Neural crest cell (in vitro differentiated cells): ENCODE measurements around the gene VPS37D. TPM values are rescaled to one million over a fixed set of nuclear protein-coding genes. Genes with fewer than 3 reads are reported as not detected.

Source experiments
- DNase-seq: peaks from one replicate; pipeline ENCODE4 v3.0.0; 2021; ENCODE audit warnings: low read depth, mixed read lengths, low spot score
- H3K27ac Mint-ChIP-seq: one replicate; pipeline ENCODE4 v1.8.0; 2021; ENCODE audit warnings: mild to moderate bottlenecking, mixed read lengths; ENCODE audit not compliant: unreplicated experiment
- H3K27me3 Mint-ChIP-seq: 2 replicates; pipeline ENCODE4 v1.8.0; 2021; ENCODE audit warnings: low read depth, mild to moderate bottlenecking, mixed read lengths
- H3K36me3 Mint-ChIP-seq: 2 replicates; pipeline ENCODE4 v1.8.0; 2021; ENCODE audit warnings: low read depth, mild to moderate bottlenecking, mixed read lengths
- H3K4me1 Mint-ChIP-seq: 2 replicates; pipeline ENCODE4 v1.8.0; 2021; ENCODE audit warnings: mixed read lengths
- H3K4me3 Mint-ChIP-seq: one replicate; pipeline ENCODE4 v1.8.0; 2021; ENCODE audit warnings: mild to moderate bottlenecking, mixed read lengths
- H3K9me3 Mint-ChIP-seq: 2 replicates; pipeline ENCODE4 v1.8.0; 2021; ENCODE audit warnings: mixed read lengths
- microRNA-seq: library from miRNA; unstranded; fragments of <30 nt; microRNA quantifications from one replicate; pipeline ENCODE4, GENCODE V29; 2020
- total RNA-seq: library from RNA; stranded (reverse); gene quantifications from 2 replicates; pipeline ENCODE4 v1.2.1, GENCODE V29; 2021
- TF ChIP-seq, protein P1 (sequence below): fragments of 200-600 bp; sonication (generic); conservative IDR thresholded peaks from 2 replicates; pipeline ENCODE4 v1.5.0; 2021; ENCODE audit warnings: antibody characterized with exemption, mild to moderate bottlenecking

The VPS37D gene
- total RNA-seq, 1 donor from 2014 or later = 10.0 TPM

- Mint-ChIP-seq H3K4me1 (peaks cover 8% of the 10 kb centered on the region), H3K36me3 (no peaks in the 10 kb centered on the region), H3K27ac (no peak overlapping the region), H3K27me3 (peaks cover 8% of the 10 kb centered on the region), H3K9me3 (no peaks in the 10 kb centered on the region), H3K4me3 (peak overlapping the region; percentile 88)
- DNase-seq = no peak
- TF ChIP-seq, protein P1, sequence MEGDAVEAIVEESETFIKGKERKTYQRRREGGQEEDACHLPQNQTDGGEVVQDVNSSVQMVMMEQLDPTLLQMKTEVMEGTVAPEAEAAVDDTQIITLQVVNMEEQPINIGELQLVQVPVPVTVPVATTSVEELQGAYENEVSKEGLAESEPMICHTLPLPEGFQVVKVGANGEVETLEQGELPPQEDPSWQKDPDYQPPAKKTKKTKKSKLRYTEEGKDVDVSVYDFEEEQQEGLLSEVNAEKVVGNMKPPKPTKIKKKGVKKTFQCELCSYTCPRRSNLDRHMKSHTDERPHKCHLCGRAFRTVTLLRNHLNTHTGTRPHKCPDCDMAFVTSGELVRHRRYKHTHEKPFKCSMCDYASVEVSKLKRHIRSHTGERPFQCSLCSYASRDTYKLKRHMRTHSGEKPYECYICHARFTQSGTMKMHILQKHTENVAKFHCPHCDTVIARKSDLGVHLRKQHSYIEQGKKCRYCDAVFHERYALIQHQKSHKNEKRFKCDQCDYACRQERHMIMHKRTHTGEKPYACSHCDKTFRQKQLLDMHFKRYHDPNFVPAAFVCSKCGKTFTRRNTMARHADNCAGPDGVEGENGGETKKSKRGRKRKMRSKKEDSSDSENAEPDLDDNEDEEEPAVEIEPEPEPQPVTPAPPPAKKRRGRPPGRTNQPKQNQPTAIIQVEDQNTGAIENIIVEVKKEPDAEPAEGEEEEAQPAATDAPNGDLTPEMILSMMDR = no peak
Measured at GRCh38 chr7:73721377-73721817, 53.8 kb downstream of the VPS37D start.

Small RNAs within 50 kb of the gene (microRNA-seq; reads per million reads assigned to microRNA genes)
- not detected for gene MIR4284

Other genes starting within 250 kb of the VPS37D start
- gene FZD9, start 234.1 kb upstream of the VPS37D start, total RNA-seq = 6.6 and 7.0 TPM in 2 replicates
- gene BAZ1B, start 145.5 kb upstream of the VPS37D start, total RNA-seq = 134 and 135 TPM in 2 replicates
- gene BCL7B, start 110.1 kb upstream of the VPS37D start, total RNA-seq = 49.9 and 51.6 TPM in 2 replicates
- gene TBL2, start 89.3 kb upstream of the VPS37D start, total RNA-seq = 42.8 and 45.6 TPM in 2 replicates
- gene MLXIPL, start 43.3 kb upstream of the VPS37D start, total RNA-seq = 0.80 and 1.1 TPM in 2 replicates
- gene DNAJC30, start 15.6 kb downstream of the VPS37D start, total RNA-seq = 11.1 and 11.4 TPM in 2 replicates
- gene BUD23, start 15.8 kb downstream of the VPS37D start, total RNA-seq = 66.9 and 70.8 TPM in 2 replicates
- gene STX1A, start 51.8 kb downstream of the VPS37D start, total RNA-seq = 16.4 and 17.7 TPM in 2 replicates
- 23.3 and 26.4 TPM in 2 replicates for gene ABHD11, start 71.0 kb downstream of the VPS37D start, total RNA-seq
- 0.19 TPM in 1 of 2 replicates, not detected in the other for gene CLDN3, start 102.4 kb downstream of the VPS37D start, total RNA-seq
- gene CLDN4, start 163.2 kb downstream of the VPS37D start, total RNA-seq = 0.34 and 0.47 TPM in 2 replicates
- 1.7 and 2.3 TPM in 2 replicates for gene METTL27, start 174.7 kb downstream of the VPS37D start, total RNA-seq
- gene TMEM270, start 193.3 kb downstream of the VPS37D start, total RNA-seq = not detected in 2 replicates